H9 (cell line): ENCODE data around the gene CISD3. TPM values are rescaled to one million over a fixed set of nuclear protein-coding genes. Genes with fewer than 3 reads are reported as not detected.
A peak's percentile ranks its signal among the peaks of the same experiment; 100 is the strongest.

Experiments used
- DNase-seq: peaks from one replicate; pipeline ENCODE4 v3.0.0-alpha.2; 2017
- H2AFZ ChIP-seq: one replicate; pipeline ENCODE4 v1.6.1; 2013; ENCODE audit warnings: mild to moderate bottlenecking, low read length, control low read depth, moderate library complexity
- H2AK5ac ChIP-seq: 2 replicates; pipeline ENCODE4 v1.6.1; 2013; ENCODE audit warnings: low read length, control low read depth, mixed read lengths; ENCODE audit not compliant: insufficient read length
- H2BK120ac ChIP-seq: one replicate; pipeline ENCODE4 v1.6.1; 2013; ENCODE audit warnings: low read depth, mild to moderate bottlenecking, low read length, control low read depth, inconsistent platforms; ENCODE audit not compliant: poor library complexity, severe bottlenecking
- H2BK12ac ChIP-seq: 2 replicates; pipeline ENCODE4 v1.6.1; 2013; ENCODE audit warnings: low read length, control low read depth, mixed read lengths, low read depth; ENCODE audit not compliant: insufficient read length
- H2BK15ac ChIP-seq: 2 replicates; pipeline ENCODE4 v1.6.1; 2013; ENCODE audit warnings: low read depth, low read length, control low read depth
- H2BK20ac ChIP-seq: one replicate; pipeline ENCODE4 v1.6.1; 2013; ENCODE audit warnings: low read depth, mild to moderate bottlenecking, low read length, control low read depth, inconsistent platforms; ENCODE audit not compliant: poor library complexity, severe bottlenecking
- H2BK5ac ChIP-seq: 2 replicates; pipeline ENCODE4 v1.6.1; 2013; ENCODE audit warnings: low read length, control low read depth, mixed read lengths; ENCODE audit not compliant: insufficient read length
- H3K14ac ChIP-seq: 2 replicates; pipeline ENCODE4 v1.6.1; 2013; ENCODE audit warnings: low read length, control low read depth; ENCODE audit not compliant: insufficient read depth
- H3K18ac ChIP-seq: 2 replicates; pipeline ENCODE4 v1.6.1; 2013; ENCODE audit warnings: low read depth, mild to moderate bottlenecking, mixed read lengths, low read length, control low read depth; ENCODE audit not compliant: insufficient read length
- H3K23ac ChIP-seq: 2 replicates; pipeline ENCODE4 v1.6.1; 2013; ENCODE audit warnings: low read length, control low read depth, mixed read lengths, low read depth; ENCODE audit not compliant: insufficient read length
- H3K23me2 ChIP-seq: 2 replicates; pipeline ENCODE4 v1.6.1; 2013; ENCODE audit warnings: low read depth, mild to moderate bottlenecking, mixed read lengths, low read length, control low read depth; ENCODE audit not compliant: insufficient read length, poor library complexity, severe bottlenecking
- H3K27ac ChIP-seq: 2 replicates; pipeline ENCODE4 v1.5.1; 2013; ENCODE audit warnings: low read length, control low read depth, mixed read lengths, low read depth; ENCODE audit not compliant: insufficient read length
- H3K27me3 ChIP-seq: 2 replicates; pipeline ENCODE4 v1.6.1; 2013; ENCODE audit warnings: low read length, control low read depth, inconsistent platforms; ENCODE audit not compliant: insufficient read depth
- H3K4ac ChIP-seq: 2 replicates; pipeline ENCODE4 v1.6.1; 2013; ENCODE audit warnings: low read depth, mild to moderate bottlenecking, control low read depth, inconsistent platforms, low read length, moderate library complexity
- H3K4me1 ChIP-seq: 2 replicates; pipeline ENCODE4 v1.6.1; 2013; ENCODE audit warnings: low read length, control low read depth, inconsistent platforms; ENCODE audit not compliant: insufficient read depth
- H3K4me2 ChIP-seq: 2 replicates; pipeline ENCODE4 v1.6.1; 2013; ENCODE audit warnings: low read length, control low read depth, mixed read lengths; ENCODE audit not compliant: insufficient read length, insufficient read depth
- H3K56ac ChIP-seq: 2 replicates; pipeline ENCODE4 v1.6.1; 2013; ENCODE audit warnings: low read depth, mild to moderate bottlenecking, mixed read lengths, low read length, control low read depth; ENCODE audit not compliant: insufficient read length
- H3K79me1 ChIP-seq: 2 replicates; pipeline ENCODE4 v1.6.1; 2013; ENCODE audit warnings: low read depth, mild to moderate bottlenecking, moderate library complexity, low read length, control low read depth, inconsistent platforms; ENCODE audit not compliant: insufficient read depth, poor library complexity, severe bottlenecking
- H3K79me2 ChIP-seq: 2 replicates; pipeline ENCODE4 v1.6.1; 2013; ENCODE audit warnings: low read length, control low read depth, inconsistent platforms; ENCODE audit not compliant: insufficient read depth
- H3K9ac ChIP-seq: 2 replicates; pipeline ENCODE4 v1.6.1; 2013; ENCODE audit warnings: low read length, control low read depth, mixed read lengths; ENCODE audit not compliant: insufficient read length; ENCODE audit errors: extremely low read depth
- H3K9me3 ChIP-seq: one replicate; pipeline ENCODE4 v1.6.1; 2013; ENCODE audit warnings: low read depth, low read length, inconsistent platforms; ENCODE audit not compliant: control insufficient read depth
- H3T11ph ChIP-seq: one replicate; pipeline ENCODE4 v1.6.1; 2013; ENCODE audit warnings: mild to moderate bottlenecking, low read length, control low read depth, inconsistent platforms
- H4K20me1 ChIP-seq: one replicate; pipeline ENCODE4 v1.6.1; 2013; ENCODE audit not compliant: control insufficient read depth, insufficient read length, insufficient read depth
- H4K5ac ChIP-seq: 2 replicates; pipeline ENCODE4 v1.6.1; 2013; ENCODE audit warnings: low read depth, mild to moderate bottlenecking, mixed read lengths, low read length, control low read depth; ENCODE audit not compliant: insufficient read length
- H4K8ac ChIP-seq: replicated peaks from 2 replicates; pipeline ENCODE4 v1.6.1; 2013; ENCODE audit warnings: low read length, control low read depth, mixed read lengths, low read depth; ENCODE audit not compliant: insufficient read length
- H4K91ac ChIP-seq: 2 replicates; pipeline ENCODE4 v1.6.1; 2013; ENCODE audit warnings: low read depth, mild to moderate bottlenecking, moderate library complexity, mixed read lengths, low read length, control low read depth; ENCODE audit not compliant: insufficient read length
- H3K27ac Mint-ChIP-seq, 3 experiments: 2 replicates in 2 of 3; 3 replicates in 1 of 3; pipeline ENCODE4 v1.8.0; 2020 to 2021; ENCODE audit warnings: mixed read lengths in 3 of 3, mild to moderate bottlenecking in 1 of 3, moderate library complexity in 1 of 3
- H3K27me3 Mint-ChIP-seq: 2 replicates; pipeline ENCODE4 v1.8.0; 2021; ENCODE audit warnings: low read depth, mild to moderate bottlenecking, moderate library complexity, mixed read lengths
- H3K36me3 Mint-ChIP-seq, 3 experiments: 2 replicates in 2 of 3; 3 replicates in 1 of 3; pipeline ENCODE4 v1.8.0; 2020 to 2021; ENCODE audit warnings: low read depth in 3 of 3, mixed read lengths in 3 of 3; ENCODE audit not compliant: insufficient read depth in 1 of 3
- H3K4me1 Mint-ChIP-seq, 2 experiments: 2 replicates each; pipeline ENCODE4 v1.8.0; 2020; ENCODE audit warnings: mixed read lengths in 2 of 2
- H3K4me3 Mint-ChIP-seq, 2 experiments: 2 replicates in 1 of 2; 3 replicates in 1 of 2; pipeline ENCODE4 v1.8.0; 2020 to 2021; ENCODE audit warnings: mild to moderate bottlenecking in 2 of 2, mixed read lengths in 2 of 2, moderate library complexity in 1 of 2
- H3K9me3 Mint-ChIP-seq, 2 experiments: 2 replicates in 1 of 2; 3 replicates in 1 of 2; pipeline ENCODE4 v1.8.0; 2020; ENCODE audit warnings: mild to moderate bottlenecking in 2 of 2, mixed read lengths in 2 of 2, moderate library complexity in 1 of 2
- CTCF ChIP-seq: fragments of 200-600 bp; sonication (generic); conservative IDR thresholded peaks from 3 replicates; pipeline ENCODE4 v1.8.0; 2021; ENCODE audit warnings: antibody characterized with exemption, mild to moderate bottlenecking
- WGBS: extraction: QIAGEN DNeasy Blood & Tissue Kit; methylation state at CpG from one replicate; pipeline ENCODE4 v1.1.7; 2013; ENCODE audit warnings: missing lambda C conversion rate, low lambda C conversion rate, mixed read lengths; ENCODE audit not compliant: insufficient read length; ENCODE audit errors: extremely low coverage; 5-methylcytosine and 5-hydroxymethylcytosine counted together
- total RNA-seq: library from RNA; stranded (reverse); gene quantifications from 2 replicates; pipeline ENCODE4 v1.2.1, GENCODE V29; 2021

Gene CISD3
- total RNA-seq, 1 experiment from 2014 or later, result 10.7 TPM

GRCh38 chr17:38731526-38732294 lies 1.6 kb downstream of the CISD3 start:
- Histone ChIP-seq H3K27ac (no peak overlapping the region), H3K56ac (no peak overlapping the region)
- no CpG with 5 or more reads among the region's 8 CpGs for WGBS

More at GRCh38 chr17:38731526-38732294, 1.6 kb downstream of the CISD3 start:
- Histone ChIP-seq H4K8ac (no peak overlapping the region), H3K18ac (no peak overlapping the region), H2AFZ (no peak overlapping the region), H3K9ac (no peak overlapping the region), H3K27me3 (peaks cover 5% of the 10 kb centered on the region; the same call in 1 of the 2 replicates), H3K79me1 (no peaks in the 10 kb centered on the region), H3K14ac (no peak overlapping the region), H3K79me2 (no peaks in the 10 kb centered on the region), H2BK20ac (no peak overlapping the region), H2BK120ac (no peak overlapping the region), H3T11ph (no peak overlapping the region), H3K4me1 (peaks cover 2% of the 10 kb centered on the region; the same call in 1 of the 2 replicates), H3K4ac (no peak overlapping the region), H2AK5ac (no peak overlapping the region), H2BK5ac (no peak overlapping the region), H3K4me2 (no peak overlapping the region), H2BK12ac (no peak overlapping the region), H3K9me3 (no peaks in the 10 kb centered on the region), H4K91ac (no peak overlapping the region), H4K20me1 (no peaks in the 10 kb centered on the region), H3K23me2 (peaks cover 5% of the 10 kb centered on the region), H3K23ac (no peak overlapping the region), H4K5ac (no peak overlapping the region), H2BK15ac (no peak overlapping the region)
- no peak overlapping the region; a peak in 1 of 7 replicates for H3K27ac Mint-ChIP-seq
- peaks cover 32% of the 10 kb centered on the region for H3K27me3 Mint-ChIP-seq
- peaks cover 20 to 33% of the 10 kb centered on the region in 2 experiments for H3K4me1 Mint-ChIP-seq
- peaks cover 5 to 31% (median 30%) of the 10 kb centered on the region in 3 experiments; a peak in 6 of 7 replicates for H3K36me3 Mint-ChIP-seq
- DNase-seq, result no peak
- no peak for TF ChIP-seq CTCF
- no peaks in the 10 kb centered on the region; a peak in 1 of 5 replicates for H3K9me3 Mint-ChIP-seq
- peak overlapping the region; percentile 41 to 96; a peak in 4 of 5 replicates for H3K4me3 Mint-ChIP-seq
